GM23338 (cell line): ENCODE results near the gene NRN1L. TPM values are rescaled to one million over a fixed set of nuclear protein-coding genes. Genes with fewer than 3 reads are reported as not detected.
A peak's percentile ranks its signal among the peaks of the same experiment; 100 is the strongest.
"Not testable (repeated sequence)": the region's sequence is repeated elsewhere in the genome, so short reads cannot be mapped to it uniquely, and the experiment has no call there.

Experiments
- ATAC-seq: fragments of 200-7000 bp; cut with Tn5 transposase; 3 replicates; pipeline ENCODE4 v1.9.1; 2020
- DNase-seq: peaks from one replicate; pipeline ENCODE4 v3.0.0-alpha.2; 2015; ENCODE audit warnings: low spot score
- H2AFZ ChIP-seq: fragments of 200-600 bp; sonication (generic); 2 replicates; pipeline ENCODE4 v1.8.0; 2016; ENCODE audit warnings: antibody characterized with exemption, mild to moderate bottlenecking, moderate library complexity
- H3F3A ChIP-seq: fragments of 200-600 bp; sonication (generic); replicated peaks from 2 replicates; pipeline ENCODE4 v1.8.0; 2017; ENCODE audit warnings: antibody characterized with exemption, mixed run types, low read depth
- H3K27ac ChIP-seq: fragments of 200-600 bp; sonication (generic); 2 replicates; pipeline ENCODE4 v1.6.1; 2016; ENCODE audit warnings: low read depth
- H3K27me3 ChIP-seq: fragments of 200-600 bp; sonication (generic); 2 replicates; pipeline ENCODE4 v1.8.0; 2016; ENCODE audit warnings: mild to moderate bottlenecking, mixed run types, moderate library complexity; ENCODE audit not compliant: insufficient read depth
- H3K36me3 ChIP-seq: fragments of 200-600 bp; sonication (generic); 2 replicates; pipeline ENCODE4 v1.8.0; 2016; ENCODE audit warnings: mild to moderate bottlenecking; ENCODE audit not compliant: insufficient read depth
- H3K4me1 ChIP-seq: fragments of 200-600 bp; sonication (generic); 2 replicates; pipeline ENCODE4 v1.8.0; 2016; ENCODE audit warnings: mild to moderate bottlenecking, moderate library complexity; ENCODE audit not compliant: insufficient read depth
- H3K4me2 ChIP-seq: fragments of 200-600 bp; sonication (generic); 2 replicates; pipeline ENCODE4 v1.7.1; 2017; ENCODE audit warnings: mixed run types
- H3K4me3 ChIP-seq: fragments of 200-600 bp; sonication (generic); 2 replicates; pipeline ENCODE4 v1.6.1; 2016; ENCODE audit warnings: mixed run types
- H3K79me2 ChIP-seq: fragments of 200-600 bp; sonication (generic); replicated peaks from 2 replicates; pipeline ENCODE4 v1.8.0; 2017; ENCODE audit warnings: mild to moderate bottlenecking; ENCODE audit not compliant: insufficient read depth
- H3K9me2 ChIP-seq: fragments of 200-600 bp; sonication (generic); 2 replicates; pipeline ENCODE4 v1.8.0; 2017; ENCODE audit not compliant: insufficient read depth
- H4K20me1 ChIP-seq: fragments of 200-600 bp; sonication (generic); replicated peaks from 2 replicates; pipeline ENCODE4 v1.8.0; 2017; ENCODE audit warnings: mild to moderate bottlenecking; ENCODE audit not compliant: insufficient read depth
- H3K27ac Mint-ChIP-seq: 2 replicates; pipeline ENCODE4 v1.8.0; 2020; ENCODE audit warnings: inconsistent platforms, mild to moderate bottlenecking, moderate library complexity, mixed read lengths
- H3K27me3 Mint-ChIP-seq: 3 replicates; pipeline ENCODE4 v1.8.0; 2022; ENCODE audit warnings: low read depth, mild to moderate bottlenecking, moderate library complexity, mixed read lengths, inconsistent platforms; ENCODE audit not compliant: insufficient read depth, poor library complexity
- H3K36me3 Mint-ChIP-seq: 3 replicates; pipeline ENCODE4 v1.8.0; 2021; ENCODE audit warnings: low read depth, mild to moderate bottlenecking, inconsistent platforms, moderate library complexity, mixed read lengths
- H3K4me1 Mint-ChIP-seq: 3 replicates; pipeline ENCODE4 v1.8.0; 2020; ENCODE audit warnings: mild to moderate bottlenecking, inconsistent platforms, mixed read lengths
- H3K4me3 Mint-ChIP-seq: 3 replicates; pipeline ENCODE4 v1.8.0; 2021; ENCODE audit warnings: moderate library complexity, mild to moderate bottlenecking, inconsistent platforms, mixed read lengths
- H3K9me3 Mint-ChIP-seq: 3 replicates; pipeline ENCODE4 v1.8.0; 2020; ENCODE audit warnings: moderate library complexity, mild to moderate bottlenecking, inconsistent platforms, mixed read lengths
- CREB1 ChIP-seq: fragments of 250-450 bp; sonication (Bioruptor Pico); IDR thresholded peaks from 2 replicates; pipeline ENCODE4 v1.5.0; 2020; ENCODE audit warnings: low read depth, mild to moderate bottlenecking, moderate library complexity
- EZH2 ChIP-seq: fragments of 200-600 bp; sonication (generic); IDR thresholded peaks from one replicate; pipeline ENCODE4 v1.8.0; 2017; ENCODE audit warnings: antibody characterized with exemption, mild to moderate bottlenecking, low read depth; ENCODE audit not compliant: unreplicated experiment
- EZH2phosphoT487 ChIP-seq: fragments of 200-600 bp; sonication (generic); IDR thresholded peaks from one replicate; pipeline ENCODE4 v1.8.1; 2018; ENCODE audit warnings: antibody characterized with exemption; ENCODE audit not compliant: unreplicated experiment
- JUNB ChIP-seq: IDR thresholded peaks from one replicate; pipeline ENCODE4 v1.6.1; 2016; ENCODE audit warnings: antibody characterized with exemption; ENCODE audit not compliant: unreplicated experiment
- POLR2AphosphoS5 ChIP-seq: IDR thresholded peaks from 2 replicates; pipeline ENCODE4 v1.6.1; 2016; ENCODE audit warnings: antibody characterized with exemption, low read depth
- STAT1 ChIP-seq: IDR thresholded peaks from one replicate; pipeline ENCODE4 v1.6.1; 2016; ENCODE audit warnings: antibody characterized with exemption; ENCODE audit not compliant: unreplicated experiment
- ZNF114 ChIP-seq: fragments of 250-450 bp; sonication (Bioruptor Pico); IDR thresholded peaks from 2 replicates; pipeline ENCODE4 v1.5.0; 2020; ENCODE audit warnings: mild to moderate bottlenecking, moderate library complexity
- ZNF331 ChIP-seq: fragments of 250-450 bp; sonication (Bioruptor Pico); IDR thresholded peaks from 2 replicates; pipeline ENCODE4 v1.5.0; 2020; ENCODE audit warnings: low read depth, mild to moderate bottlenecking, moderate library complexity
- long read RNA-seq: library from polyadenylated mRNA; unstranded; transcript quantifications from one replicate; pipeline ENCODE4 v2.0.0, GENCODE V29; 2020; ENCODE audit not compliant: unreplicated experiment
- polyA plus RNA-seq: library from polyadenylated mRNA; unstranded; fragments of >200 nt; fragmentation: Nextera tagmentation; extraction: Ambion mirVana; gene quantifications from 2 replicates; pipeline ENCODE4 v1.2.1, GENCODE V29; 2016
- total RNA-seq: library from RNA; depleted of rRNA; stranded (reverse); fragments of >200 nt; shearing (Covaris generic); gene quantifications from 2 replicates; pipeline ENCODE4 v1.2.3, GENCODE V29; 2014; rRNA removed
- TF ChIP-seq, protein P1 (sequence below): IDR thresholded peaks from 2 replicates; pipeline ENCODE4 v1.6.1; 2016; ENCODE audit warnings: antibody characterized with exemption
- TF ChIP-seq, protein P2 (sequence below), 2 experiments: fragments of 200-600 bp in 1 of 2; sonication (generic) in 1 of 2; conservative IDR thresholded peaks; 2 replicates each; pipeline versions ENCODE4 v1.5.1 to v1.6.1; 2016 to 2017; ENCODE audit warnings: antibody characterized with exemption in 2 of 2, low read depth in 2 of 2, mild to moderate bottlenecking in 2 of 2, moderate library complexity in 1 of 2
- TF ChIP-seq, protein P3 (sequence below): IDR thresholded peaks from one replicate; pipeline ENCODE4 v1.6.1; 2018; ENCODE audit warnings: antibody characterized with exemption; ENCODE audit not compliant: unreplicated experiment

NRN1L gene
- total RNA-seq (13.8 and 14.0 TPM in 2 replicates), polyA plus RNA-seq (26.1 and 33.8 TPM in 2 replicates)
- long read RNA-seq, partial matches to known transcripts: 0 of 3 reads
- long read RNA-seq, other reads (novel, unspliced or antisense): 0 of 3 reads

DNA sequence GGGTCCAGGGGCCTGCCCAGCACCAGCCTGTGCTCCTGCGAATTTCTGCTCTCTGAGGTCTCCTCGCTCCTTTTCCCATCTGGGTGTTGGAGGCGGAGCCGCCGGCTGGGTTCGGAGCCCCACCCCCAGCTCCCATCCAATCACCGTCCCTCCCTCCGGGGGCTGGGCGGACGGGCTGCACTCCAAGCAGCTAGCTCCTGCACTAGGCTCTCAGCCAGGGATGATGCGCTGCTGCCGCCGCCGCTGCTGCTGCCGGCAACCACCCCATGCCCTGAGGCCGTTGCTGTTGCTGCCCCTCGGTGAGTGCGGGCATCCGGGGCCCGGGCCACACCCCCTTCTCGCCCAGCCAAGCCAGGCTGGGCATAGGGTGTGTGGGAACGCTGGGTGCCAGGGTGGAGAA lies at the start of gene NRN1L:
TSS of gene NRN1L (plus strand) at position 202 of the 400 bp plus-strand sequence. CDS start at position 221, 19 bp downstream.
- H3K36me3 ChIP-seq: peaks cover 7% of the 10 kb centered on the region; the same call in 1 of the 2 replicates
- ATAC-seq (peak; percentile 91), DNase-seq (peak; percentile 95)
- H3K79me2 ChIP-seq: no peaks in the 10 kb centered on the region
- no peak for TF ChIP-seq EZH2
- TF ChIP-seq POLR2AphosphoS5: peak; percentile 69
- H3K27ac Mint-ChIP-seq: peak within 1 kb of the TSS; percentile 91
- H4K20me1 ChIP-seq: no peaks in the 10 kb centered on the region; the same call in 1 of the 2 replicates
- H3K36me3 Mint-ChIP-seq: peaks cover 33% of the 10 kb centered on the region
- peaks cover 22% of the 10 kb centered on the region for H3K4me1 Mint-ChIP-seq
- H3K9me3 Mint-ChIP-seq: no peaks in the 10 kb centered on the region; the same call in 2 of the 3 replicates
- H3K4me2 ChIP-seq: peak within 1 kb of the TSS; percentile 89
- H3K27ac ChIP-seq: peak within 1 kb of the TSS; percentile 92
- peak within 1 kb of the TSS; percentile 67 for H3K4me3 Mint-ChIP-seq
- H2AFZ ChIP-seq: no peak within 1 kb of the TSS
- H3F3A ChIP-seq: peaks cover 26% of the 10 kb centered on the region; the same call in 1 of the 2 replicates
- H3K27me3 Mint-ChIP-seq: peaks cover 14% of the 10 kb centered on the region
- H3K9me2 ChIP-seq: no peaks in the 10 kb centered on the region
- peaks cover 26% of the 10 kb centered on the region for H3K4me1 ChIP-seq
- no peaks in the 10 kb centered on the region for H3K27me3 ChIP-seq
- H3K4me3 ChIP-seq: peak within 1 kb of the TSS; percentile 55

DNA sequence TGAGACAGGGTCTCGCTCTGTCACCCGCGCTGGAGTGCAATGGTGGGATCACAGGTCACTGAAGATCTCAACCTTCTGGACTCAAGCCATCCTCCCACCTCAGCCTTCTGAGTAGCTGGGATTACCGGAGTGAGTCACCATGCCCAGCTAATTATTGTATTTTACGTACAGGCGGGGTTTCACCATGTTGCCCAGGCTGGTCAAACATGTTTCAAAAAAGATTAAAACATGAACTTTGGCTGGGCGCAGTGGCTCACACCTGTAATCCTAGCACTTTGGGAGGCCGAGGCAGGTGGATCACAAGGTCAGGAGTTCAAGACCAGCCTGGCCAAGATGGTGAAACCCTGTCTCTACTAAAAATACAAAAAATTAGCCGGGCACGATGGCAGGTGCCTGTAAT lies 47.5 kb upstream of the NRN1L start:
- DNase-seq, H3K4me2 ChIP-seq, H3K27me3 ChIP-seq, H3K27ac Mint-ChIP-seq, H3K36me3 ChIP-seq, H3F3A ChIP-seq, H3K4me3 ChIP-seq, H3K4me3 Mint-ChIP-seq, H3K9me2 ChIP-seq, H3K4me1 ChIP-seq, H3K27ac ChIP-seq, H4K20me1 ChIP-seq, H2AFZ ChIP-seq, H3K36me3 Mint-ChIP-seq, H3K79me2 ChIP-seq, H3K9me3 Mint-ChIP-seq, ATAC-seq: not testable (repeated sequence)
- H3K4me1 Mint-ChIP-seq: peaks cover 18% of the 10 kb centered on the region
- H3K27me3 Mint-ChIP-seq: peaks cover 13% of the 10 kb centered on the region

DNA sequence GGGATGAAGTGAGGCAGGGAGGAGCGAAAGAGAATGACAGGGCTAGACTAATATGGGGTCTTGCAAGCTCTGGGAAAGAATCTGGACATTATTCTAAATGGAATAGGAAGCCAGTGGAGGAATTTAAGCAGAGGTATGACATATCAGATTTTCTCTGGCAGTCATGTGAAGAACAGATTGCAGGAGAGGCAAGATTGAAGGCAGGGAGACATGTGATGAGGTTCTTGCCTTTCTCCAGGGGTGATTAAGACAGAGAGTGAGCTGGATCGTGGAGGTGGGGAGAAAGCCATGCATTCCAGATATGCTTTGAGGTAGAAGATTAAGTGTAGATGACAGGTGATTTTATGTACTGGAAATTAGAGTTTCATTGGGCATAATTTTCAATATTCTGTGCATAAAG lies 46.9 kb upstream of the NRN1L start:
- H4K20me1 ChIP-seq: no peaks in the 10 kb centered on the region
- Mint-ChIP-seq H3K4me1 (peaks cover 14% of the 10 kb centered on the region), H3K9me3 (no peaks in the 10 kb centered on the region), H3K4me3 (no peak overlapping the region), H3K36me3 (no peaks in the 10 kb centered on the region), H3K27ac (no peak overlapping the region), H3K27me3 (peaks cover 15% of the 10 kb centered on the region)
- DNase-seq (no peak), ATAC-seq (no peak)
- H3K4me1 ChIP-seq: 0 out of 2 replicates have a peak, but pooled peaks cover 3% of the 10 kb centered on the region
- no peaks in the 10 kb centered on the region for H3K36me3 ChIP-seq
- TF ChIP-seq POLR2AphosphoS5 (no peak), CREB1 (CRISPR knock-in tag) (no peak), EZH2phosphoT487 (no peak), ZNF114 (no peak), ZNF331 (CRISPR knock-in tag) (no peak), JUNB (no peak), STAT1 (no peak)
- TF ChIP-seq, protein P1, sequence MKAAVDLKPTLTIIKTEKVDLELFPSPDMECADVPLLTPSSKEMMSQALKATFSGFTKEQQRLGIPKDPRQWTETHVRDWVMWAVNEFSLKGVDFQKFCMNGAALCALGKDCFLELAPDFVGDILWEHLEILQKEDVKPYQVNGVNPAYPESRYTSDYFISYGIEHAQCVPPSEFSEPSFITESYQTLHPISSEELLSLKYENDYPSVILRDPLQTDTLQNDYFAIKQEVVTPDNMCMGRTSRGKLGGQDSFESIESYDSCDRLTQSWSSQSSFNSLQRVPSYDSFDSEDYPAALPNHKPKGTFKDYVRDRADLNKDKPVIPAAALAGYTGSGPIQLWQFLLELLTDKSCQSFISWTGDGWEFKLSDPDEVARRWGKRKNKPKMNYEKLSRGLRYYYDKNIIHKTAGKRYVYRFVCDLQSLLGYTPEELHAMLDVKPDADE: no peak
- TF ChIP-seq, protein P2, sequence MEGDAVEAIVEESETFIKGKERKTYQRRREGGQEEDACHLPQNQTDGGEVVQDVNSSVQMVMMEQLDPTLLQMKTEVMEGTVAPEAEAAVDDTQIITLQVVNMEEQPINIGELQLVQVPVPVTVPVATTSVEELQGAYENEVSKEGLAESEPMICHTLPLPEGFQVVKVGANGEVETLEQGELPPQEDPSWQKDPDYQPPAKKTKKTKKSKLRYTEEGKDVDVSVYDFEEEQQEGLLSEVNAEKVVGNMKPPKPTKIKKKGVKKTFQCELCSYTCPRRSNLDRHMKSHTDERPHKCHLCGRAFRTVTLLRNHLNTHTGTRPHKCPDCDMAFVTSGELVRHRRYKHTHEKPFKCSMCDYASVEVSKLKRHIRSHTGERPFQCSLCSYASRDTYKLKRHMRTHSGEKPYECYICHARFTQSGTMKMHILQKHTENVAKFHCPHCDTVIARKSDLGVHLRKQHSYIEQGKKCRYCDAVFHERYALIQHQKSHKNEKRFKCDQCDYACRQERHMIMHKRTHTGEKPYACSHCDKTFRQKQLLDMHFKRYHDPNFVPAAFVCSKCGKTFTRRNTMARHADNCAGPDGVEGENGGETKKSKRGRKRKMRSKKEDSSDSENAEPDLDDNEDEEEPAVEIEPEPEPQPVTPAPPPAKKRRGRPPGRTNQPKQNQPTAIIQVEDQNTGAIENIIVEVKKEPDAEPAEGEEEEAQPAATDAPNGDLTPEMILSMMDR (conservative IDR thresholded peaks at IDR 0.05; ENCODE audit: low read depth in 2 of 2): no peak
- TF ChIP-seq, protein P3, sequence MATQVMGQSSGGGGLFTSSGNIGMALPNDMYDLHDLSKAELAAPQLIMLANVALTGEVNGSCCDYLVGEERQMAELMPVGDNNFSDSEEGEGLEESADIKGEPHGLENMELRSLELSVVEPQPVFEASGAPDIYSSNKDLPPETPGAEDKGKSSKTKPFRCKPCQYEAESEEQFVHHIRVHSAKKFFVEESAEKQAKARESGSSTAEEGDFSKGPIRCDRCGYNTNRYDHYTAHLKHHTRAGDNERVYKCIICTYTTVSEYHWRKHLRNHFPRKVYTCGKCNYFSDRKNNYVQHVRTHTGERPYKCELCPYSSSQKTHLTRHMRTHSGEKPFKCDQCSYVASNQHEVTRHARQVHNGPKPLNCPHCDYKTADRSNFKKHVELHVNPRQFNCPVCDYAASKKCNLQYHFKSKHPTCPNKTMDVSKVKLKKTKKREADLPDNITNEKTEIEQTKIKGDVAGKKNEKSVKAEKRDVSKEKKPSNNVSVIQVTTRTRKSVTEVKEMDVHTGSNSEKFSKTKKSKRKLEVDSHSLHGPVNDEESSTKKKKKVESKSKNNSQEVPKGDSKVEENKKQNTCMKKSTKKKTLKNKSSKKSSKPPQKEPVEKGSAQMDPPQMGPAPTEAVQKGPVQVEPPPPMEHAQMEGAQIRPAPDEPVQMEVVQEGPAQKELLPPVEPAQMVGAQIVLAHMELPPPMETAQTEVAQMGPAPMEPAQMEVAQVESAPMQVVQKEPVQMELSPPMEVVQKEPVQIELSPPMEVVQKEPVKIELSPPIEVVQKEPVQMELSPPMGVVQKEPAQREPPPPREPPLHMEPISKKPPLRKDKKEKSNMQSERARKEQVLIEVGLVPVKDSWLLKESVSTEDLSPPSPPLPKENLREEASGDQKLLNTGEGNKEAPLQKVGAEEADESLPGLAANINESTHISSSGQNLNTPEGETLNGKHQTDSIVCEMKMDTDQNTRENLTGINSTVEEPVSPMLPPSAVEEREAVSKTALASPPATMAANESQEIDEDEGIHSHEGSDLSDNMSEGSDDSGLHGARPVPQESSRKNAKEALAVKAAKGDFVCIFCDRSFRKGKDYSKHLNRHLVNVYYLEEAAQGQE: no peak
- no peak overlapping the region for H2AFZ ChIP-seq
- H3K79me2 ChIP-seq: no peaks in the 10 kb centered on the region; the same call in 1 of the 2 replicates
- no peak overlapping the region for H3K4me3 ChIP-seq
- no peaks in the 10 kb centered on the region for H3K27me3 ChIP-seq
- H3K27ac ChIP-seq: no peak overlapping the region
- H3K4me2 ChIP-seq: no peak overlapping the region
- no peaks in the 10 kb centered on the region for H3K9me2 ChIP-seq
- peaks cover 4% of the 10 kb centered on the region; the same call in 1 of the 2 replicates for H3F3A ChIP-seq
